ENCODE measurements around the gene SPNS2. TPM values are rescaled to one million over a fixed set of nuclear protein-coding genes. Genes with fewer than 3 reads are reported as not detected.

The SPNS2 gene
- total RNA-seq, 5 donors from 2014 or later (not counting 1 experiment from before 2014, with no cell fraction given): 0.30 to 0.75 (median 0.53) TPM

- Histone ChIP-seq H3K9me3 (no peaks in the 10 kb centered on the region), H3K27me3 (replicated peaks in 1 of 2; ENCODE audit: control insufficient read depth in 2 of 2, extremely low read depth in 1 of 2, insufficient read depth in 2 of 2, low read length in 1 of 2) (peaks cover 0 to 69% of the 10 kb centered on the region in 2 experiments), H3K4me3 (ENCODE audit: control insufficient read depth in 1 of 2, extremely low read depth in 1 of 2, low read length in 1 of 2) (no peak overlapping the region), H3K36me3 (ENCODE audit: control insufficient read depth in 2 of 2, extremely low read depth in 1 of 2, insufficient read depth in 1 of 2, low read length in 1 of 2) (no peaks in the 10 kb centered on the region), H3K27ac (ENCODE audit: low read length) (no peak overlapping the region), H3K4me1 (ENCODE audit: control insufficient read depth in 1 of 2, extremely low read depth in 1 of 2, insufficient read depth in 2 of 2, low read length in 2 of 2) (peaks cover 5 to 31% of the 10 kb centered on the region in 2 experiments)
- no peaks in the 10 kb centered on the region for H3K9me3 Mint-ChIP-seq
- POLR2A ChIA-PET: no interaction called here
- no peak for DNase-seq
- no peak overlapping the region for H3K4me3 Mint-ChIP-seq
- CTCF ChIA-PET: no interaction called here
- no peaks in the 10 kb centered on the region for H3K36me3 Mint-ChIP-seq
- H3K27me3 Mint-ChIP-seq: peaks cover 12 to 27% of the 10 kb centered on the region in 2 donors
- peaks cover 30 to 43% (median 36%) of the 10 kb centered on the region in 3 donors for H3K4me1 Mint-ChIP-seq
- ATAC-seq (replicated peaks in 1 of 4): no peak
- 92% methylated on average over 6 of the region's 8 CpGs for WGBS (ENCODE audit: insufficient coverage)
- H3K27ac Mint-ChIP-seq: no peak overlapping the region
Measured at GRCh38 chr17:4506892-4507291, 8.2 kb downstream of the SPNS2 start.

- Histone ChIP-seq H3K4me1 (ENCODE audit: control insufficient read depth in 1 of 2, extremely low read depth in 1 of 2, insufficient read depth in 2 of 2, low read length in 2 of 2) (peaks cover 5 to 31% of the 10 kb centered on the region in 2 experiments), H3K27ac (ENCODE audit: low read length) (no peak overlapping the region), H3K9me3 (no peaks in the 10 kb centered on the region), H3K27me3 (replicated peaks in 1 of 2; ENCODE audit: control insufficient read depth in 2 of 2, extremely low read depth in 1 of 2, insufficient read depth in 2 of 2, low read length in 1 of 2) (peaks cover 0 to 62% of the 10 kb centered on the region in 2 experiments), H3K4me3 (ENCODE audit: control insufficient read depth in 1 of 2, extremely low read depth in 1 of 2, low read length in 1 of 2) (no peak overlapping the region), H3K36me3 (ENCODE audit: control insufficient read depth in 2 of 2, extremely low read depth in 1 of 2, insufficient read depth in 1 of 2, low read length in 1 of 2) (no peaks in the 10 kb centered on the region)
- DNase-seq: no peak
- no peaks in the 10 kb centered on the region for H3K9me3 Mint-ChIP-seq
- H3K36me3 Mint-ChIP-seq: no peaks in the 10 kb centered on the region
- no peak overlapping the region for H3K27ac Mint-ChIP-seq
- ATAC-seq (replicated peaks in 1 of 4): no peak
- ChIA-PET POLR2A (no interaction called here), CTCF (no interaction called here)
- H3K4me1 Mint-ChIP-seq: peaks cover 30 to 43% (median 36%) of the 10 kb centered on the region in 3 donors
- H3K4me3 Mint-ChIP-seq: no peak overlapping the region
- WGBS (ENCODE audit: insufficient coverage): 94% methylated on average over 7 of the region's 8 CpGs
- H3K27me3 Mint-ChIP-seq: peaks cover 11 to 26% of the 10 kb centered on the region in 2 donors
Measured at GRCh38 chr17:4507361-4508111, 8.9 kb downstream of the SPNS2 start.

- ATAC-seq (replicated peaks in 1 of 4) (no peak), DNase-seq (no peak)
- Mint-ChIP-seq H3K4me3 (no peak overlapping the region), H3K9me3 (no peaks in the 10 kb centered on the region), H3K27me3 (peaks cover 7 to 21% of the 10 kb centered on the region in 2 donors), H3K36me3 (no peaks in the 10 kb centered on the region), H3K27ac (no peak overlapping the region), H3K4me1 (peaks cover 30 to 43% (median 36%) of the 10 kb centered on the region in 3 donors)
- no peak overlapping the region for H3K27ac ChIP-seq (ENCODE audit: low read length)
- H3K4me1 ChIP-seq (ENCODE audit: control insufficient read depth in 1 of 2, extremely low read depth in 1 of 2, insufficient read depth in 2 of 2, low read length in 2 of 2): peaks cover 5 to 31% of the 10 kb centered on the region in 2 experiments
- H3K9me3 ChIP-seq: no peaks in the 10 kb centered on the region
- 80% methylated on average over 2 of the region's 3 CpGs for WGBS (ENCODE audit: insufficient coverage)
- no peaks in the 10 kb centered on the region for H3K36me3 ChIP-seq (ENCODE audit: control insufficient read depth in 2 of 2, extremely low read depth in 1 of 2, insufficient read depth in 1 of 2, low read length in 1 of 2)
- H3K4me3 ChIP-seq (ENCODE audit: control insufficient read depth in 1 of 2, extremely low read depth in 1 of 2, low read length in 1 of 2): no peak overlapping the region
- ChIA-PET POLR2A (interaction anchor here in 1 of 2 donors (0.5 kb wide), 1 partner anchor 353 kb away, joined by 3 read pairs; no protein-coding TSS in a partner anchor), CTCF (no interaction called here)
- H3K27me3 ChIP-seq (replicated peaks in 1 of 2; ENCODE audit: control insufficient read depth in 2 of 2, extremely low read depth in 1 of 2, insufficient read depth in 2 of 2, low read length in 1 of 2): peaks cover 0 to 56% of the 10 kb centered on the region in 2 experiments
Measured at GRCh38 chr17:4508207-4508606, 9.5 kb downstream of the SPNS2 start.

- Mint-ChIP-seq H3K27ac (peak overlapping the region; percentile 48 to 65), H3K27me3 (peaks cover 3 to 12% of the 10 kb centered on the region in 2 donors), H3K36me3 (no peaks in the 10 kb centered on the region), H3K9me3 (no peaks in the 10 kb centered on the region), H3K4me1 (peaks cover 24 to 34% (median 28%) of the 10 kb centered on the region in 3 donors), H3K4me3 (peak overlapping the region in 1 of 3 donors; percentile 30)
- 30% methylated on average over 8 of the region's 8 CpGs for WGBS (ENCODE audit: insufficient coverage)
- DNase-seq: peak in 12 of 35 experiments; percentile 7 to 41 (median 24)
- Histone ChIP-seq H3K4me3 (ENCODE audit: control insufficient read depth in 1 of 2, extremely low read depth in 1 of 2, low read length in 1 of 2) (no peak overlapping the region), H3K9me3 (no peaks in the 10 kb centered on the region), H3K36me3 (ENCODE audit: control insufficient read depth in 2 of 2, extremely low read depth in 1 of 2, insufficient read depth in 1 of 2, low read length in 1 of 2) (no peaks in the 10 kb centered on the region), H3K27me3 (replicated peaks in 1 of 2; ENCODE audit: control insufficient read depth in 2 of 2, extremely low read depth in 1 of 2, insufficient read depth in 2 of 2, low read length in 1 of 2) (peaks cover 0 to 47% of the 10 kb centered on the region in 2 experiments), H3K27ac (ENCODE audit: low read length) (no peak overlapping the region), H3K4me1 (ENCODE audit: control insufficient read depth in 1 of 2, extremely low read depth in 1 of 2, insufficient read depth in 2 of 2, low read length in 2 of 2) (peaks cover 0 to 23% of the 10 kb centered on the region in 2 experiments)
- ChIA-PET CTCF (interaction anchor here in 1 of 2 donors (0.6 kb wide), 1 partner anchor 41 kb away, joined by 4 read pairs; no protein-coding TSS in a partner anchor), POLR2A (no interaction called here)
- ATAC-seq (replicated peaks in 1 of 4): peak; percentile 66 to 81 (median 72)
Measured at GRCh38 chr17:4509401-4509800, 10.7 kb downstream of the SPNS2 start.

- Histone ChIP-seq H3K36me3 (ENCODE audit: control insufficient read depth in 2 of 2, extremely low read depth in 1 of 2, insufficient read depth in 1 of 2, low read length in 1 of 2) (no peaks in the 10 kb centered on the region), H3K27ac (ENCODE audit: low read length) (no peak overlapping the region), H3K4me3 (ENCODE audit: control insufficient read depth in 1 of 2, extremely low read depth in 1 of 2, low read length in 1 of 2) (no peak overlapping the region), H3K4me1 (ENCODE audit: control insufficient read depth in 1 of 2, extremely low read depth in 1 of 2, insufficient read depth in 2 of 2, low read length in 2 of 2) (peaks cover 0 to 18% of the 10 kb centered on the region in 2 experiments), H3K27me3 (replicated peaks in 1 of 2; ENCODE audit: control insufficient read depth in 2 of 2, extremely low read depth in 1 of 2, insufficient read depth in 2 of 2, low read length in 1 of 2) (peaks cover 0 to 41% of the 10 kb centered on the region in 2 experiments), H3K9me3 (no peaks in the 10 kb centered on the region)
- Mint-ChIP-seq H3K9me3 (no peaks in the 10 kb centered on the region), H3K4me3 (peak overlapping the region in 1 of 3 donors; percentile 30), H3K27ac (no peak overlapping the region), H3K36me3 (no peaks in the 10 kb centered on the region), H3K27me3 (peaks cover 0 to 8% of the 10 kb centered on the region in 2 donors), H3K4me1 (peaks cover 18 to 27% (median 21%) of the 10 kb centered on the region in 3 donors)
- CTCF ChIA-PET: interaction anchor here in 1 of 2 donors (0.6 kb wide), 1 partner anchor 55 kb away, joined by 7 read pairs; no protein-coding TSS in a partner anchor
- POLR2A ChIA-PET: no interaction called here
- DNase-seq (no peak), ATAC-seq (replicated peaks in 1 of 4) (no peak)
- 74% methylated on average over 17 of the region's 21 CpGs for WGBS (ENCODE audit: insufficient coverage)
Measured at GRCh38 chr17:4509923-4510617, 11.4 kb downstream of the SPNS2 start.

- peaks cover 0 to 35% of the 10 kb centered on the region in 2 experiments for H3K27me3 ChIP-seq (replicated peaks in 1 of 2; ENCODE audit: control insufficient read depth in 2 of 2, extremely low read depth in 1 of 2, insufficient read depth in 2 of 2, low read length in 1 of 2)
Measured at GRCh38 chr17:4510618-4510941, 11.9 kb downstream of the SPNS2 start.

More at GRCh38 chr17:4510618-4510941, 11.9 kb downstream of the SPNS2 start:
- no peak overlapping the region for H3K4me3 Mint-ChIP-seq
- DNase-seq: no peak
- no peak overlapping the region for H3K27ac Mint-ChIP-seq
- no peak overlapping the region for H3K27ac ChIP-seq (ENCODE audit: low read length)
- H3K9me3 Mint-ChIP-seq: no peaks in the 10 kb centered on the region
- POLR2A ChIA-PET: no interaction called here
- H3K36me3 Mint-ChIP-seq: no peaks in the 10 kb centered on the region
- CTCF ChIA-PET: interaction anchor here in 1 of 2 donors (0.6 kb wide), 1 partner anchor 56 kb away, joined by 7 read pairs; no protein-coding TSS in a partner anchor
- H3K9me3 ChIP-seq: no peaks in the 10 kb centered on the region
- peaks cover 0 to 18% of the 10 kb centered on the region in 2 experiments for H3K4me1 ChIP-seq (ENCODE audit: control insufficient read depth in 1 of 2, extremely low read depth in 1 of 2, insufficient read depth in 2 of 2, low read length in 2 of 2)
- no peaks in the 10 kb centered on the region for H3K36me3 ChIP-seq (ENCODE audit: control insufficient read depth in 2 of 2, extremely low read depth in 1 of 2, insufficient read depth in 1 of 2, low read length in 1 of 2)
- H3K4me1 Mint-ChIP-seq: peaks cover 18 to 25% (median 21%) of the 10 kb centered on the region in 3 donors
- H3K4me3 ChIP-seq (ENCODE audit: control insufficient read depth in 1 of 2, extremely low read depth in 1 of 2, low read length in 1 of 2): no peak overlapping the region
- H3K27me3 Mint-ChIP-seq: peaks cover 0 to 6% of the 10 kb centered on the region in 2 donors
- WGBS (ENCODE audit: insufficient coverage): 90% methylated on average over 2 of the region's 11 CpGs
- no peak for ATAC-seq (replicated peaks in 1 of 4)
